GM21515 (cell line): ENCODE measurements around the gene ADTRP.

ENCODE experiments used
- ATAC-seq: cut with Tn5 transposase; IDR thresholded peaks from one replicate; pipeline ENCODE4 v1.9.1; 2021; ENCODE audit not compliant: unreplicated experiment

ADTRP gene

DNA sequence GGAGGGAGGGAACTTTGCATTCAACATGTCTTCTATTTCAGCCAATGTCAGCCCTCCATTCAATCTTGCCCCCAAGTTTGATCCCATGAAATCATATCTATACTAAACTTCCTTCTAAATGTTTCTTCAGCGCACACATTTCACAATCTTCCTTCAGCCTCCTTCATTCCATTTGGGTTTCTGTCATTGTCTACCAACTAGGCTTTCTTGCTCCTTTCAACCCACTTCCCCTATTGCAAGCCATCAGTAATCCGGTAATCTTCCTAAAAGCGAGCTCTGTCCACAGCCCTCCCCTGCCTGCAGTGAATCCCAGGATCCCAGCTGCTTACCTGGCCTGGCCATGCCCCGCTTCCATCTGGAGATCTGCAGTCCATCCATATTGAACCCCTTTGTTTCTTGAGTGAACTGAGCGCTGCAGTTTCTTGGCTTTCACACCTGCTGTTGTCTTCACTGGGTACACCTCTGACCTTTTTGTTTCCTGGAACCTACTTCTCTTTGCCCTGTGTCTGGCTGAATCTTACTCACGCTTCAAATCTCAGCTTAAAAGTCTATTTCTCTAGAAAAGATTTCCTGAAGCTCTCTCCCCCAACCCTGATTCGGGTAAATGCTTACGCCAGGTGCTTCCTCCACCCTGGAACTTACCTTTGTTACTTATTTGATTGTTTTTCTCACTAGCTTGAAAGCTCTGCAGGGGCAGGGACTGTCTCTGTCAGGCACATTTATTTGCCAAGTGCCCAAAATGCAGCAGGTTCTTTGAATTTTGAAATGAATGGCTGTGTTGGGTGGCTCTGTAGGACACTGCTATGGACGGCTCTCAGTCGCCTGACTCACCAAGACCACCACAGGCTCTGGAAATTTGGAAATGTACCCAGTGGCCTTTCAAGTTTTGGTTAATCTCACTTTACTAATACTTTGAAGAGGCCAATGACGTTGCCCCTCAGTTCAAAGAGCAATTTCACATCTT, 50.3 kb downstream of the ADTRP start:
- ATAC-seq, result no peak

DNA sequence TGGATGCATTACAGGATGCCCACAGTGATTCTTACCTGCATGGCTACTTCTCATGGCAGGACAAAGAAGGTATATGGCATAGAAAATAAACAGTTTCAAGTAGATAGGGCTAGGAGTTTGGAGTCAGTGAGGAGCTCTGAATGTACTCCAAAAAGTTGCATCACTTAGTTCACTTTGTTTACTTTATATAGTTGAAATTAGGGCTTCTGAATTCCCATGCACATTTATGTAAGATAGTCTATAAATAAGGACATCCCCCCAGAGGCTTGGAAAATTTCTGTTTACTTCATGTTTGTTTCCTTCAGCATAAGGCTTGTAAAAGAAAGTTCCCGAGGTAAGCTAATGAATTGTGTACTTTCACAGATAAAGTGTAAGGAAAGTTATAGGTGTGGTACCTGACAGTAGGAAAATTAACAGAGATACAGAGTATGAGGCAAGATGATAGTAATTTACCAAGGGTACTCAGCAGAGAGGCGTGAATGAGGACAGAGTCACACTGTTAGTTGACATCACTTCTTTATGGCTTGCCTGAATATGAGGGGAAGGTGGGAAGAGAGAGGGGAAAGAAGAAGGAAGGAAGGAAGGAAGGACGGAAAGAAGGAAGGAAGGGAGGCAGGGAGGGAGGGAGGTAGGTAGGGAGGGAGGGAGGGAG, 51.1 kb downstream of the ADTRP start:
- no peak for ATAC-seq

DNA sequence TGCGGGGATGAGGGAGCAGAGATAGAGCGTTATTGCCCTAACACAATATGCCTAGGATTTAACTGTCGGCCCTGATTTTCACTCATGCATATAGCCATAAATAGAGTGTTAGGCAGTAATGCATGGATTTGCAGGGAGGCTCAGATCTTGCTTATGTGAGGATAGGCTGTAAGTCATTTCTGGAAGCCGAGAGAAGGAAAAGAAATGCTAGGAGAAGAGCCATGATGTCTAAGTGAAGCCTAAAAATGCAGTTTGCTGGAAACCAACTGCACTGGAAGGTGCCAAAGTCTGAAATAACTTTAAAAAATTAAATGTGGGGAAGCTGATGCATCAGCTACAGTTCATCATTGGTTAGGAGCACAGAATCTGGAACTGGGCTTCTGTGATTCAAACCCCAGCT, 54.3 kb downstream of the ADTRP start:
- ATAC-seq, result no peak

DNA sequence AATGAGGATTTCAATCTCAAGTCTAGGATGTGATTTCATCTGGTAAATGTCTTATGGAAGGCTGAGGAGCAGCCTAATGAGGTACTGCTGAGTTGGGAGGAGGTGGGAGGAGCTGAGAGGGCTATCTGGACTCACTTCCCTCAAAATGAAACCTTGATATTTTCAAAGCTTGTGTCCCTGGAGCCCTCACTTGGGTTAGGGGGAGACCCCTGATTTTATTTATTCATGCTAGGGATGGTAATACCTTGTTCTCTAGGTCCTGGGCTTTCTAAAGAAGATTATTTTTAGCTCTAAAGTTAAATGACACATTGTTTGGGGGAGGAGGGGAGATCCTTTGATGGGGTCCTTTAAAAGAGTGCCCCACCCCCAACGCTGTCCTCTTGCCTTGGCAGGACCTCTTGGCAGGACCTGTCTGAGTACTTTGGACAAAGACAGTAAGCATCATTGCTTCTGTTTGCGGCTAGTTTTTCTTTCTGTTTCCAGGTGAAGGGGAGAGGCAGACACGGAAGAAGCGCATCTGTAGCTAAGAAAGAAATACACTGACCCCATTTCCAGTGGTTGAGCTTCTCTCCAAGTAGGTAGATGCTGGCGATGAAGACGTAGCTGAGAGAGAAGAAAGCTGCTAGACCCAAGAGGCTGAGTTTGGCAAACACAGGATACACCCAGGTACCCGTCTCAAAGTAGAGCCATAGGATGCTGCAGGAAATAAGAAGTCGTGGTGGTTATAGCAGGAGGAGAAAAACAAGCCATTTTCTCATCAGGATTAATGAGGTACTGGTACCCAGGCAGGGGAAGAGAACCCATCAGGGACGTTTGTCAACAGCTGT, 55.6 kb downstream of the ADTRP start:
- ATAC-seq, result no peak

DNA sequence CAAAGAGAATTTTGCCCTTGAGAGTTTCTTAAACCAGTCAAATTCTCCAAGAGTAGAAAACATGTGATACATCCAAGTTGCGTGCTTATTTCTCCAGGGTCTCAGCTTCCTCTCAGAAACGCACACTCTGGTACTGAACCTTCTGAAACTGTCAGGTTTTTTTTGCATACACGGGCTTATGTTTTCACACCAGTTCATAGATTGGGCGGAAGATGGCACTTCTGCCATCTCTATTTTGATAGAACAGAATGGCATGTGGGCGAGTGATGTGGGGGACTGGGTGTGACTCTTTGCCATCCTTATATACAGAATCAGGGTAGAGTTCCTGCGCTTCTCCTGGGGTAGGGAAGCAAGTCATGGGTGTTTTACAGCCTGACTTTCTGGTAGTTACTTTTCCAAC, 56.4 kb downstream of the ADTRP start:
- ATAC-seq, result no peak

DNA sequence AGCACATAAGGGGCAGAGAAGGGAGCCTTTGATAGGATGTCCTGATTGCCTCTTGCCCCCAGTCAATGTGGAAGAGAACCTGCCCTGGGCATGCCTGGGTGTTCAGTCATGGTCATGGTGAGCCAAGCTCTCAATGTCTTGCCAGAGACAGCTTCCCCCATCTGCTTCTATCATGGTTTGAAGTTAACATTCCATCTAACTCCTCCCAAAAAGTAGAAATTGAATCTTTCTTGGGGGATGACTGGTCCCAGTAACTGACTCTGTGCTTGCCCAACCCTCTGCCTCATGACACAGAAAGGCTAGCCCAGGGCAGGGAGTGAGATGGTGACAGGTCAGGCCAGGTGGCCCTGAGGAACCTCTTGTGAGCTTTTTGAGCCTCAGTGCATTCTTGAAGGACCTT, 60.1 kb downstream of the ADTRP start:
- ATAC-seq, result no peak

DNA sequence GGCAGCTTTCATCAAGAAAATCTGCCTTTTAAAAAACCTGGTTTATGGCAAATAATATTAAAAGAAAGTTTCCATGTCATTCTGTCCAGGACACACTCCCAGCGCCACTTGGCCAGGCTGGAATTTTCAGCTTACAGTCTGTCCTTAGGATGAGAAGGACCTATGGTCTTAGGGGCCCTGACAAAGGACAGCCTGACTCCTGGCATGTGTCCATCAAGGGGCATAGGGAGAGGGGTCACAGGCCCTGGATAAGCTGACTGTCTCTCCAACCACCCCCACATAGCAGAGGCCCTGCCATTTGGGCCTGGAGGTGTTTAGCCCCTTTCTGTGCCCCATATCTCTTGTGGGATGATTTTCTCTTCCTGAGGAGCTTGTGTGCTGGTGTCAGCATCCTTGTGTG, 60.6 kb downstream of the ADTRP start:
- no peak for ATAC-seq

DNA sequence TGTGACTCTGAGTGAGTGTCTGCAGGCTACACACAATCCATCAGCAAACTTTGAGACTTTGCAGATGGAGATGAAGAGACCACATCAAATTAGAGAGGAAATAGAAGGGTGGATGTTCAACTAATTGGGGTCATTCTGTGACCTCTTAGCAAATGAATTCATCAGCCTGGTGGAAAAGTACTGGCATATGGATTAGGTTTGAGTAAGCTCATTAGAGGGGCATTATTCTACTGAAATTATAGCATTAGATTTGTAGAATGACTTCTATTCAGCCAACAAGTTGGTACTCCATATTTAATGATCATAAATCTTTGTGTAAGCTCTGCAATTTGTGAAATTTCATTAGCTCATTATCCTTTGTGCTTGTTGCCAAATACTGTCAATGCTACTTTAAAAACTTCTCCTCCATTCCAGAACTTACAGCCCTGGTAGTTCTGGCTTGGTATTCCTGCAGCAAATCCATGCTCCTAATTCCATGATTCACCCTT, 63.8 kb downstream of the ADTRP start:
- ATAC-seq, result no peak

DNA sequence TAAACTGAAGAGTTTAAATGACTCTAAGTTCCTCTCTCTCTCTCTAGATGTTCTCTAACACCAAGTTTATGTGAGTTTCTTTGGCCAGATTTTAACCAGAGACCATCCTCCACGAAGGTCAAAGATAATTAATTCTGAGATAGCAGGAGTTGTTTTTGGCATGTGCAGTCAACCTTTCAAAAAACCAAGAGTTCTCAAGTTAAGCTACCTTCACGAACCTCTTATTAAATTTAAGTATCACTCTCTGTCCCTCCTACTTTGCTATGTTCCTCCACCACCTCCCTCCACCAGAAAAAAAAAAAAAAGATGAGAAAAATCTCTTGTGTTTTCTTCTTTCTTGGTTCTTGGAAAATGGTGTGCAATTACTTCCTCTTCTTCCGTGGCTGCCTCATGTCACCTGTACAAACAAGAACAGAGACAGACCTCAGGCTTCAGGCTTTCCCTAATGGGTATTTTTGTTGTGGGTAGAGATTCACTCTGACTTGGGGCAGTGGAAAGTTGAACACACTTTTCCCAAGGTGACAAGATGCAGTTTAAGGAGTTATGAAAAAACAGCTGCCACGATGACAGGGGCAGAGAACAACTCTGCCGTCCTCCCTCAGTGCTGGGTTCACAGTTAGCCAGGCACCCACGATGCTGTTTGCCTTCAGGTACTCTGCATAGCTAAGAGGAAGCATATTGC, 64.3 kb downstream of the ADTRP start:
- ATAC-seq, result peak; percentile 43

DNA sequence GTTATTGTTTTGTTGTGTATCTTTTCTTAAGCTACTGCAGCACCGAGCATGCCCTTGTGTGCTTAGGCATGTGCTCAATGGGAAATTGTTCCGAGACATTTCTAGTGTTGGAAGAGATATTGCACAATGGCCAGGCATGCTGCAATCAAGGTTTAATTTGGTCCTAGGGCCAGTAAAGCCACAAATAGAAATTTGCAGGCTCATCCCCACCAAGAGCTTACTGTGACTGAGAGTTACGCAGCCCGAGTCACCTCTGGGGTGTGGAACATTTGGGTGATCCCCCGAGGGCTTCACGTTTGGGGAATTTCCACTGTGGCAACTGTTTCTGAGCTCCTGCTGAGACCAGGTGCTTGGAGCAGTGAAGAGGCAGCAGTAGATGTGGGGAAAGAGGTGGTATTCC, 65.8 kb downstream of the ADTRP start:
- no peak for ATAC-seq

DNA sequence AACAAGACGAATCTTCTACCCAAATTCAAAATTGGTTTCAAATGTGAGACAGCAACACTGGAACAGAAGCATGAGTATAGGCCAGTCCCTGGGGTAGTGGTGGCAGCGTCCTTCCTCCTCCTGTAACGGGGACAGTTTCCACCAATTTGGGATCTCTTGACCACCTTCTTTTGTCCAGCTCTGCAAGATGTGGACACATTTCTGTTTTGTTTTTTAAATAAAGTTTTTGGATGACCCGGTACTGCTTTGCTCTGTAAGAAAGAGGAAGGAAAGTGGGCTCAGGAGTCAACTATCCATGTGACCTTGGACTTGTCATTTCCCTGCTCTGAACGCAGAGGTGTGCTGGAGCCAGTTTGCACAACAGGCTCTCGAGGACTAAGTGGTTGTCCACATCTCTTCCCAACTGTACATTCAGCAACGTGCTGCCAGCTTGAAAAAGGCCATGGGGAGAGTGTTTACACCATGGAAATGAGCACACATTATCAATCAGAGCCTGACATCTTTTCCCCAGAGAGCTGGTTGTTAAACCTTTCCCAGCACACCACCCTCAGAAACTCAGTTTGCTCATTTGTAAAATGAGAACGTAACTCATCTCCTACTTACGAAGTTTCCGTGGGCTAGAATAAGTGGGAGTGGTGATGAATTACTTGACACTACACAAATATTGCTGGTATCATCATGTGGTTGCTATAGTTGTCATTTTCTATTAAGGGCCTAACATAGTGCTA, 66.5 kb downstream of the ADTRP start:
- ATAC-seq, result no peak

DNA sequence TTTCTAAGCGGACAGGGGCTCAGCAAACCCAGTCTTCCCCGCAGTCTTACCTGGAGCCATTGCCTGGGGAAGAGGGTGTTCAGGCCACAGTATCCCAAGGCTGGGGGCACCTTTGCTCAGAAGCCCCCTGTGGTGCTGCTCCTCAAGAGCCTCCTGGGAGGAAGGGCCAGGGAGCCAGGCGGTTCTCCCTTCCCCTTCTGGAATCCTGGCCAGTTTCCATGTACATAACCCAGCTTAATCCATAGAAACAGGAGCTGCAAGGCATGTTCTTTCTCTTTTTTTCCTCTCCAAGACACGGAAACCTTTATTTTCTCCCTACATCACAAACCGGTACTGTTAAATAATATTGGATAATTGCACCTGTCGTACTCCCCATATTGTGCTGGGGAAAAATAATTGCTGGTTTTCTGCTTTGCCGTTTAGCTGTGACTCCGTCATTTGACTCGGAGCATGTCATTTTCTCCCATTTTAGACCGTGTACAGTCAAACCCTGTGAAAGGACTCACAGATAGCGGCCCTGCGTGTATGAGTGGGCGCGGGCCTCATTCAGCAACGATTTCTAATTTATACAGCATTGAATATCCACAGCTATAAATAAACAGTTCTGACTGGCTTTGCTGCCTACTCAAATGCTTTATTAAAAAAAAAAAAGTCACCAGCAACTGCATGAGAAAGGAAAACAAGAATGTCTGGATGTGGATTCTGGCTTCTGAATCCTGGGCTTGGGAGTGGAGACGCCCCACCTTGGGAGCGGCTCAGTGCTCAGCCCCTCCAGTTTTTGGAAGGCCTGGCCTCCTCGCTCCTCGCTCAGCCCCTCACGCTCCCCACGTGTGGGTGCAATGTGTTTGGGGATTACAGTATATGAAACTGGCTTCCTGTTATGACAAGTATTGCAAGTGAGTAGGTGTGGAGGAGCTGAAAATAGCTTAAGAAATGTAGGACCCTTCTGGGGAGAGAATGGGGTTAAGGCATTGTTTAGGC, 67.3 kb downstream of the ADTRP start:
- no peak for ATAC-seq

DNA sequence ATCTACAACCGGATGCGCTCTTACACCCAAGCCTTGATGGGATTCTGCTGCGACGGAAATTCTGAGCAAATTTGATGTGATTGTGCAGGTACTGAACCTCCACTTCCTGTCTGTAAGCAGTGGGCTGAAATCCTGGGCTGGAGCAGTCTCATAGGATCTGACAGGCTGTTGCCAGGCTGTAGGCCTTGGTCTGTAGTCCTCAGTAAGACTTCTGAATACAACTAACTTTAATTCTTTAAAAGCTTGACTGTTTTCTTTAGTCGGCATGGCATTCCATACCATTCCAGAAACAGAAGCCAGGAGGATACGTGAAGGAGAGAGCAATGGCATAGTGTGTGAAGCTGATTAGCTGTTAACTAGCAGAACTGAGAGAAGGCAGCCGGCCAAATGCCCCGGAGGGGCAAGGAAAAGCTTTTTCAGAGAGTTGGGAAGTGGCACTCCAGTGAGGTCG, 68.3 kb downstream of the ADTRP start:
- no peak for ATAC-seq

DNA sequence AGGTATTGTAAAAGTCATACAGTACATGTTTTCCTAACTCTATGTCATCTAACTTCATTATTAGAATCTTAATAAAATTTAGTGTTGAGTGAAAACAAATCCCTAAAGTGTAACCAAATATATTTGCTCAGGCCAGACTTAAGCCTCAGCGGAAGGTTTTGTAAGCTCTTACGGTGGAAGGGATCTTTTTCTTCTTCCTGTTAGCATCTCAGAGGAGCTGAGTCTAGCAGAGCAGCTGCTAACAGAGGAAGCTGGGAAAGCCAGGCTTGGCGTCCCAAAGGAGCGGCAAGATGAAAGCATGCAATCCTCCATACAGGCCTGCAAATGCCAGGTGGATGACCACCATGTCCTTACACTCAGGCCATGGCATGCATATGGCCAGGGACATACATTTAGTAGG, 72.4 kb downstream of the ADTRP start:
- no peak for ATAC-seq

DNA sequence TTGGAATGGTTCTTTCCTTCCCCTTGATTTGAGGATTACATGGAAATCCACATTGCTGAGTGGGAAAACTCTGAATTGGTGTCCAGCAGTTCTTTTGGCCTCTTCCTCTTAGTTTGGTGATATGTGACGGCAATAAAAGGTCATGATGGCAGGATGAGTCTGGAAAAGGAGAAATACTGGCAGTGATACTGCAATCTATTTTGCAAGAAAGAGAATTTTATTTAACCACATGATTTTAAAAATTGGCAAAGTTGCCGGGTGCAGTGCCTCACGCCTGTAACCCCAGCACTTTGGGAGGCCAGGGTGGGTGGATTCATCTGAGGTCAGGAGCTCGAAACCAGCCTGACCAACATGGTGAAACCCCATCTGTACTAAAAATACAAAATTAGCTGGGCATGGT, 73.1 kb downstream of the ADTRP start:
- no peak for ATAC-seq

DNA sequence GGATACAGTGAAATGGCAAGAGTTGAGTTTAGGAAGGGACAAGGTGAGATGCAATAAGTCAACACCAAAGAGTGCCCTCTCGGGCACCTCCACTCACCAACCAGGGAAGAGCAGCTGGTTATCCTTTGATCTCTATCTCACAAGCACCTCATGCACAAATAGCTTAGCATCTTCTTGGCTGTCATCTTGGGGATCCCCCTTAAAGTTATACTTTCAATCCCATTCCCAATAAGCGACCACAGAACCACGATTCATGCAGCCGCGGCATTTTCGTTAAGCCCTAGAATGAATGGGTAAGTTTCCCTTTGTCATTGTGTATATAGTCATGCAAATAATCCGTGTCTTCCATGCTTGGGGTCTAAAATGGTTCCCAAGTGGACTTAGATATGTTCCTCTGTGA, 73.5 kb downstream of the ADTRP start:
- ATAC-seq, result no peak

DNA sequence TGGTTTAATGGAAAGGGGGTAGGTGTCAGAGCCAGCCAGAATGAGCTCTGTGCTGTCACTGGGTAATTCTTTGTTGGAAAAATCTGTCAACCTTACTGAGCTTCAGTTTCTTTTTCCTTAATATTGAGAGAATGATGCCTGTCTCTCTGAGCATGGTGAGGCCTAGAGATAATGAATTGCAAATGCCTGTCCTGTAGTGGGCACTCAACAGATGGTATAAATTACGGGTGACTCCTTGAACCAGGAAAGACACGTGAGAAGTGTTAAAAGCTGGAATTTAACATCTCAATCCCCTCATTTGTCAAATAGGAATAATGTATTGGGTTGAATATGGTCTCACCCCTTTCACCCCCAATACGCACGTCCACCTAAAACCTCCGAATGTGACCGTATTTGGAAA, 74.9 kb downstream of the ADTRP start:
- no peak for ATAC-seq

DNA sequence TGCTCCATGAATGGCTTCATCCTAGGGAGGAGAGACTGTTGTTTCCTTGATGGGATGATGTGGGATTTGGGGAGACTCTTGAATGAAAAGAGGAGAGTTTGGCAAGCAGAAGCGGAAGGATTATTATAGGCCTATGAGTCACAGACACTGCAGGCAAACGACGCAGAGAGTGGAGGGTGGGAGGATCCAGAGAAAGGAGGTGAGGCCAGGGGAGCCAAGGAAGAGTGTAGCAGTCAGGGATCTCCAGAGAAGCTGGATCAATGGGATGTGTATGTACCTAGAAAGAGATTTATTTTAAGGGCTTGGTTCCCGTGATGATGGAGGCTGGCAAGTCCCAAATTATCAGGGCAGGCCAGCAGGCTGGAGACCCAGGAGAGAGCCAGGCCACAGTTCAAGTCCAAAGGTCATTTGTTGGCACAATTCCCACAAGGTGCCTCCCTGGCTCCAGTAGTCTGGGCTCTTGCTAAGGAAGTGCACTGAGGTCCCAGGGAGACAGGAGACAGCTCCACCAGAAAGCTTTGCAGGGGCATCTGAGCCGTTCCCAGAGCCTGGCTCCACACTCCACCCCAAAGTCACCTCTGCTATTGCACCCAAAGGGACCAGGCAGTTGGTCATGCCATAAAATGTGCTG, 76.0 kb downstream of the ADTRP start:
- ATAC-seq, result no peak
